CD4-positive, alpha-beta T cell treated with Interleukin-6 at 100 ng/mL for 8 hours (primary cell): ENCODE measurements around the gene INTS1.
"Not testable (repeated sequence)": the region's sequence is repeated elsewhere in the genome, so short reads cannot be mapped to it uniquely, and the experiment has no call there.

Source experiments
- DNase-seq: peaks from one replicate; pipeline ENCODE4 v3.0.0-alpha.2; 2020; ENCODE audit warnings: mixed read lengths, low spot score

INTS1 gene

GRCh38 chr7:1446620-1447032 is 57.6 kb downstream of the INTS1 start:
- no peak for DNase-seq

GRCh38 chr7:1446026-1446425 is 58.2 kb downstream of the INTS1 start:
- DNase-seq: not testable (repeated sequence)

GRCh38 chr7:1445341-1445740 is 58.8 kb downstream of the INTS1 start:
- DNase-seq: no peak

DNA sequence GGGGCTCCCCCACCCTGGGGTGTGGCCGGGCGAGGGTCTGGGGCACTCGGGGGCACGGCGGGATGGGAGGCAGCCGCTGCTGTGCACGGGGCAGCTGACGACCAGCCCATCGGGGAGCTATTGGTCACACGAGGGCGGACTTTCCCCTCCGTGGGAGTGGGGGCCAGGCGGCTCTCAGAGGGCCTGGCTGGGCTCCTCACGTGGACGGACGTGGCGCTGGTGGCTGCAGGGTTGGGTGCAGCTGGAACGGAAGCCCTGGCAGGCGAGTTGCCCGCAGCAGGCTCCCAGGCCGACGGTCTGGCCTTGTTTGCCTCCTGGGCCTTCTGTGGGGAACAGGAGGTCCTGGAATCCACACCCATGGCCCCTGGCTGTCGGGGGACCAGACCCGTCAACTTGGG is 59.3 kb downstream of the INTS1 start:
- no peak for DNase-seq

- DNase-seq: no peak
Observed at GRCh38 chr7:1444214-1444924, 59.8 kb downstream of the INTS1 start.

GRCh38 chr7:1443587-1444200 is 60.5 kb downstream of the INTS1 start:
- DNase-seq: not testable (repeated sequence)

GRCh38 chr7:1442355-1443124 is 61.6 kb downstream of the INTS1 start:
- no peak for DNase-seq

DNA sequence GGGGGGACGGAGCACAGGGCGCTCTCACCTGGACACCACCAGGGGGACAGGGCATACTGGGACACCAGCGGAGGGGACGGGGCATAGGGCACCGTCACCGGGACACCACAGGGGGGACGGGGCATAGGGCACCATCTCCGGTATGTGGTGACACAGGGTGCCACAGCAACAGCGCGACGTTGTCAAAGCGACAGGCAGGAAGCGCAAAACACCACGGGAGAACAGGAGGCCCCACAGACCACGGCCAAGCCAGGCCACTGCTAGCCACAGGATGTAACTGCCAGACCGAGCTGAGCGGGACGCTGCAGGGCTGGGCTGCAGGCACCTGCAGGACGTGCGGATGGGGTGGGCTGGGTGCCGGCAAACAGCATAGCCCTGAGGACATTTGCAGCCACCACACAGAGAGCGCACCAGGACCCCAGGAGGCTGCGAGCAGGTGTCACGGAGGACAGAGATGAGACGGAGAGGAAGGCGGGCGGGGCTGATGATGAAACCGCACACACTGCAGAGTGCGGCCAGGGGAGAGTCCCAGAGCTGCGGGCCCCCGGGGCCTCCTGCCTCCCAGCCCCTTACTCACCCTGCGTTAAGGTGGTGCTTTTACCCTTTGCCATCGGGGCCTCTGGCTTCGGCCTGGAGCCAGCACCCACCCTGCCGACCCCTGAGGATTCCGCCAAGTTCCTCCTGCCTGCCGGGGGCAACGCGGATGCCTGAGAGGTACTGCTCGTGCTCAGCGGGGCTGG is 62.4 kb downstream of the INTS1 start:
- no peak for DNase-seq

- no peak for DNase-seq
Observed at GRCh38 chr7:1440620-1441019, 63.6 kb downstream of the INTS1 start.

DNA sequence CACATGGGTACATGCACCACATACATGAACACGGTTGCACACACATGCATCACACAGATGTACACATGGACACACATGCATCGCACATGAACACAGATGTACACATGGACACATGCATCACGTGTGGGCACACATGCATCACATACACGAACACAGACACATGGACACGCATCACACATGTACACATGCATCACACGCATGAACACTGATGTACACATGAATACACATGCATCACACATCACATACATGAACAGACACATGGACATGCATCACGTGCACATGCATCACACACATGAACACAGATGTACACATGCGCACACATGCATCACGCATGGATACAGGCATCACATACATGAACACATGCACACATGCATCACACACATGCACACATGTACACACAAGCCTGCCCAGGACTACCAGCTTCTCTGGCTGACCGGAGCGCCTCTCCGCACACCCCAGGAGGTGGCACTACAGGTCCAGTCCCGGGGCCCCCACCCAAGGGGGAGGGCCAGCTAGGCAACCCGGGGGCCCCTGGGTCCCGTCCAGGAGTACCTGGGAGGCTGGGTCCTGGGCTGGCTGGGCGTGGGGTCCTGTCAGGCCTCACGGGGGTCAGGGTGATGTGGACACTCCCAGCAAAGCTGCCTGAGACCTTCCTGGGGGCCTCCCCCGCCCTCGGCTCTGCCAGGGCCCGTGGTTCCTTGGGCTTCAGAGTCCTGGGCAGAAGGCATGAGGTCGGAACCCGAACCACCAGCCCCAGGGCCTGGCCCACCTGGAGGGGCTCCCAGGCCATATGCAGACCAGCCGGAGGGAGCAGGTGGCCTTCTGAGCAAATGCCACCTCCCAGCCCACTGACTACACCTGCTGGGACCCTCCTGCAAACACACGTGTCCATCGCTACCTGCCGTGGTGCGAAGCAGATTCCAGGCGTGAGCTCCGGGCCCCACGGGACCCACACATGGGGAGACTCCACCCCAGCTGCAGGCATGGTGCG is 64.5 kb downstream of the INTS1 start:
- DNase-seq: no peak

DNA sequence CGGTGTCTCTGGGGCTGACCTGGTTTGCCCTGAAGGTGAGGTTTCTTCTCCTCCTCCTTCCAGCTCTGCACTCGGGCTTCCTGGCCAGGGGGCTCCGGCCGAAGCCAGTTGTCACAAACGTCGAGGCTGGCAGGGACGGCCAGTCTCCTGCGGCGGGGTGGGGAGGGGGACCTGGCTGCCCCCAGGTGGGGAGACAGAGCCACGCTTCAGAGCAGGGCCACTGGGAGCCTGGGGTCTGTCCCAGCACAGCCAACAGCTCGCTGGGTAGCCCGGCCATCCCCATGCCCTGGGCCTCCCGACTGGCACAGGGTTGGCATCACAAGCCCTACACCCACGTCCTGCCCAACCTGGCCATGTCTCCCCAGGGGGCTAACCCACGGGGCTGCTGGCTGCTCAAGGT is 65.4 kb downstream of the INTS1 start:
- DNase-seq: no peak

DNA sequence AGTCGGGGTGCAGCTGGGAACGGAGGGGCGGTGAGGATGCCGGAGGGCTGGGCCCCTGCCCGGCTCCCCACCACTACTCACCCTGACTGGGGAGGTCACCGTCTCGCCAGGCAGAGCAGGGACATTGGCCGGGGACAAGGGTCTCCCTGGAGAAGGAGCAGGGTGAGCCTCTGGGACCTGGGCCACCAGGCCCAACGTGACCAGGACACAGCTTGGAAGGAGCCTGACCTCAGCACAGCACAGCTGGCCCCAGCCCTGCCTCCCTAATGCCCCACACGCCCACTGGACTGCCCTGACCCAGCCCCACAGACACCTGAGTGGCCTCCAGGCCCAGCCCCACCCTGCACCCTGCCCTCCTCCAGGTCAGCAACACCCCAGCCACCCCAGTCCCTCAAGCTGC is 66.0 kb downstream of the INTS1 start:
- DNase-seq: no peak

DNA sequence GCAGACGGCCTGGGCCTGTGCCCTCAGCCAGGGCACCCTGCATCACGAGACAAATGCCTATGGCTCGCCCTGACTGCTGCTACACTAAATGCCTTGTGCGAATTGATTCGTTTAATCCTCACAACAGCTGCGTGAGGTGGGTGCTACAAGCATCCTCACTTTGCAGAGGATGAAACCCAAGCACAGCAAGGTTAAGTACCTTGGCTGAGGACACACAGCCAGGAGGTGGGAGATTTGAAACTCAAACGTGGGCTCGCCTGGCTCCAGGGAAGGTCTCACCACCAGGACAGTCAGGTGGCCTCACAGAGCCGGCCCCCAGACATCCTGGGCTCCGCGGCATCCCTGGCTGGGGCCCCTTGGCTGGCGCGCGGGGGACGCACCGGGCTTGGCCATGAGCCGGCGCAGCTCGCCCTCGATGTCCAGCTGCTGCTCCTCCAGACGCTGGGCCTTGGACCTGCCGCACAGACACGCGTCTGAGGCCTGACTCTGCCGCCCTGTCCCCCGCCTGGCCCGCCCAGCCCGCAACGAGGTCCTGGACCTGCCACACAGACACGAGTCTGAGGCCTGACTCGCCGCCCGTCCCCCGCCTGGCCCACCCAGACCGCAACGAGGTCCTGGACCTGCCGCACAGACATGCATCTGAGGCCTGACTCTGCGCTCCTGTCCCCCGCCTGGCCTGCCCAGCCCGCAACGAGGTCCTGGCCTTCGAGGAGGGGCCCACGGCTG is 66.9 kb downstream of the INTS1 start:
- DNase-seq: no peak

- DNase-seq: no peak
Observed at GRCh38 chr7:1436608-1437007, 67.6 kb downstream of the INTS1 start.

DNA sequence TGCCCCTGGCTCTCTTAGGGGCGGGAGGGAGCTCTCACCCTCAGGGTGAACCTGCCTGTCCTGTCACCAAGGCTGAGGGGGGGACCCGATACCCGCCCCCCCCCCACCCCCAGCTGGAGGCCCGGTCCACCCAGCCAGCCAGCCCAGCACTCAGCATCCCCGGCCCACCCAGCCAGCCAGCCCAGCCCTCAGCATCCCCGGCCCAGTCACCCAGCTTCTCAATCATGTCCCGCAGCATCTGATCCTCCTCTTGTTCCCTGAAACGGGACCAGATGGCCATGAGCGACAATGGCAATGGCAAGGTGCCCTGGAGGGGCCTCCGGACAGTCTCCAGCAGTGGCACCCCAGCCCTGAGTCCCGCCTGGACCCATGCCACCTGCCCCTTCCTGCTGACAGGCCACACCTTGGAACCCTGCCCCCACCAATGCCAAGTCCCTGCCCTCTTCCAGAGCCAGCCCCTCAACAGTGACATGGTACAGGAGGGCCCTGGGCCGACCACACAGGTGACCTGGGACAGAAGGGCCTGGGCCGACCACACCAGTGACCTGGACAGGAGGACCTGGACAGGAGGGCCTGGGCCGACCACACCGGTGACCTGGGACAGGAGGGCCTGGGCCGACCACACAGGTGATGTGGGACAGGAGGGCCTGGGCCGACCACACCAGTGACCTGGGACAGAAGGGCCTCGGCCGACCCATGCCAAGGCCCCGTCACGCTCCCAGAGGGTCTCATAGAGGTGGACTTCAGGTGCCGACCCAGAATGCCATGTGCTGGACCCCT is 69.1 kb downstream of the INTS1 start:
- no peak for DNase-seq

- DNase-seq: no peak
Observed at GRCh38 chr7:1434165-1434718, 69.9 kb downstream of the INTS1 start.

DNA sequence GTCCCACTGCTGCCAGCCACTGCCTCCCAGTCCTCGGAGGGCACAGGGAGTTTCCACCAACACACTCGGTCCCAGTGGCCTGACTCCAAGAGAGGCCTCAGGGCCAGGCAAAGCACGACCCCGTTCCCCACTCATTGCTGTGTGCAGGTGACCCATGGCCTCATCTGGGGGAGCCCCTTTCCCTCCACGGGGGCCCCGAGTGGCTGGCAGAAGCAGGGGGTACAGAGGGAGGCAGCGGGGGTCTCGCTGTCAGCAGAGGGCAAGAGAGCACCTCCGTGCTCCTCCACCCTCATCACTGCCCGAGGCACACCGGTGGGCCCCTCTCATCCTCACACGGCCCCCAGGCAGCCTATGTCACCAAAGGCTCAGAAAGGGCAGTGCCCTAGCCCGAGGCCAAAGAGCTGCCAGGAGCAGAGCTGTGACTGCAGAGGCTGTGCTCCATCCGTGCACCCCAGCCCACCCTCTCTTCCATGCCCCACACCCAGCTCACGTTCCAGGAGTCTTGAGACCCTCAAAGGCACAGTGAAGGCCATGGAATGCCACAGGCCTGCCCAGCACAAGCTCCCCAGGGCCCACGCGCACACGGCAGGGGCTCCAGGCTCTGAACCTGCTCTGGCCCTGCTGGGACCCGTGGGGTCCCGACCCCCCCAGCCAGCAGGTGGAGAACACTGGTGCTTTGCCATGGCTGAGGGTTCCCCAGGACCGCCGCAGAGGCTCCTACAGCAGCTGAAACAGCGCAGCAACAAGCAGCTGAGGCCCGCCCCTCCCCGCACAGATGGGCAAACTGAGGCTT is 70.9 kb downstream of the INTS1 start:
- no peak for DNase-seq

- peak; percentile 71 for DNase-seq
Observed at GRCh38 chr7:1432411-1433082, 71.6 kb downstream of the INTS1 start.
